Nucleus accumbens (tissue), 56 donors: ENCODE measurements around the gene UHRF1.
A peak's percentile ranks its signal among the peaks of the same experiment; 100 is the strongest.
"Not testable (repeated sequence)": the region's sequence is repeated elsewhere in the genome, so short reads cannot be mapped to it uniquely, and the experiment has no call there.

Source experiments
- DNase-seq, 56 donors: peaks; one replicate each; lab custom pipeline; 2025; lab: John Stamatoyannopoulos, UW

Gene UHRF1

DNA sequence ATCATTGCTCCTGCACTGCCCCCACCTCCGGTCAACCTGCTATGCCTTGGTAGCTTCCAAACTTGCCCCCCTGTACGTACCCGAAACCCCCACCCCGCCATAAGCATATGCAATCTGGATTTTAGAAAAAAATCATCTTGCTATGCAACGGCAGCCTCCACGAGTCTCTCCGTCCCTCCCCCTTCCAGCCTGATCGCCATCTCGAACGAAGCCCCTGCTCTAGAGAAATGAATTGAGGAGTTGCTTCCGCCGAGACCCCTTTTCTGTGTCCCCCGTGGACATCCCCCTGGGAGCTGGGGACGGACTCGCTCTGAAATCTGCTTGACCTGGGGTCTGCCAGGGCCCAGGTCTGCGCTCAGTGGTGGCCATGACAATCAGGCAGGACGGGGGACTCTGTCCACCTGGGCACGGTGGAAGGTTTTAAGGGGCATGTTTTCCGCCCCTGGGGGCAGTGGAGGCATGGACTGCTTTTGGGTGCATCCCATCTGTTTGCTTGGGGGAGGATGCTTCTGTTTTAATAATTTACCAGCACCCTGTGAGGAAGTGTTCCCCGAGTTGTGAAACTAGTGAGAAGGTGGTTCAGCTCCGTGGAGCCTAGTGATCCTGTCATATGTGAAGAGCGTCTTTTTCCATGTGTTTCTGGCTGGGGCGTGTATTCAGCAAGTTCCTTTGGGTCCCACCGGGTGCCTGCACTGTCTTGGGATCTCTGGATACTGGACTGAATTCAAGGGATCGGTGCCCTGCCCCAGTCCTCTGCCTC lies 60.7 kb downstream of the UHRF1 start:
- DNase-seq: peak in 8 of 56 donors; percentile 8 to 19 (median 13)

DNA sequence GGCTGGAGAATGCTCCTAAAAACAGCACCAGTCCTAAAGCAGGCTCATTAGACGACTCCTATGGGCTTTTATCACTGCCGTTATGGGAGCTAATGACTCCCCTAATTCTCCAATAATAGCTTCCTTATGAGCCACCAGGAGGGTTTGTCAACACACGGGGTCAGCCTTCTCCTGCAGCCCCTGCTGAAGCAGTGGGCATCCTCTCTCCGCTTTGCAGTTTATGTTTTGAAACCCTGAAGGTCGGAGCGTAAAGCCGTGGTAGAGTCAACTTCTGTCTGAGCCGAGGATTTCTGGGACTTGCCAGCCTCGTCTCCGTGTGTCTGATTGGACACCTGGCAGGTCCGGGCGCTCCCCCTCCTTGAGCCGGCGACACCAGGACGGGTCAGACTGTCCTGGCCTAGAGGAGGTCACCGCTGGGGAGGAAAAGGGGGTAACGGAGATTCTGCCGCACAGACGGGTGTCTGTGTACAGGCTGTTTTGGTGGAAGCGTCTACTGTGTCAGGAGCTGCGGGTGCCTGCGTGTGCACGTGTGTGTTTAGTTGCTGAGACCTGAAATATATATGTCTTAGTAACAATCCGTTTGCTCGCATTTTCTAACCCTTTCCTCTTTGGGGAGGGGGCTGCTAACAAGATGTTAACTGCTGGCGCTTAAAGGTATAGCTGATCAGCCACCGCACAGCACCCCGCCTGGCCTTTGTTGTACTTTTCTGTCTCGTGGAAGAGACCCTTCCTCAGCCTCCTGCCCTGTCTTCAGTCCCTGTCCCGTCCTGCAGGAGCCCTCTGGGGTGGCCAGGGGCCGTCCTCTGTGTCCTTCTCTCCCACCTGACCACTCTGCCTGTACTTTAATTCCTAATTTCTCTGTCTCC lies 61.5 kb downstream of the UHRF1 start:
- peak in 1 of 56 donors; percentile 11 for DNase-seq

DNA sequence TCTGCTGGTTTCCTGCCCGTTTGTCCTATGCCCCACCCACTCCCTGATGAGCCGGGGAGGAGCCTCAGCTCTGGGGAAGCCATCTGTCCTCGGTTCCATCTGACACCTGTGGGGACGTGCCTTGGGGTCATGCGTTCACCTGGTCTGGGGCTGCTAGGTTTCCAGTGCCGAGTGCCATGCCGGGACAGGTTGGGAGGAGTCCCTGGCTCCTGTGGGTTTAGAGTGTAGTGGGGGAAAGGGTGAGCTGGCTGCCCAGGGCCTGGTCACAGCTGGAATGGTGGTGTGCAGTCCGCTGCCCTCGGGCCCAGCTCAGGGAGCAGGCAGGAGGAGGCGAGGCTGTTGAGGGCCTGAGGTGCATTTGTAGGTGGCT lies 62.1 kb downstream of the UHRF1 start:
- no peak for DNase-seq

DNA sequence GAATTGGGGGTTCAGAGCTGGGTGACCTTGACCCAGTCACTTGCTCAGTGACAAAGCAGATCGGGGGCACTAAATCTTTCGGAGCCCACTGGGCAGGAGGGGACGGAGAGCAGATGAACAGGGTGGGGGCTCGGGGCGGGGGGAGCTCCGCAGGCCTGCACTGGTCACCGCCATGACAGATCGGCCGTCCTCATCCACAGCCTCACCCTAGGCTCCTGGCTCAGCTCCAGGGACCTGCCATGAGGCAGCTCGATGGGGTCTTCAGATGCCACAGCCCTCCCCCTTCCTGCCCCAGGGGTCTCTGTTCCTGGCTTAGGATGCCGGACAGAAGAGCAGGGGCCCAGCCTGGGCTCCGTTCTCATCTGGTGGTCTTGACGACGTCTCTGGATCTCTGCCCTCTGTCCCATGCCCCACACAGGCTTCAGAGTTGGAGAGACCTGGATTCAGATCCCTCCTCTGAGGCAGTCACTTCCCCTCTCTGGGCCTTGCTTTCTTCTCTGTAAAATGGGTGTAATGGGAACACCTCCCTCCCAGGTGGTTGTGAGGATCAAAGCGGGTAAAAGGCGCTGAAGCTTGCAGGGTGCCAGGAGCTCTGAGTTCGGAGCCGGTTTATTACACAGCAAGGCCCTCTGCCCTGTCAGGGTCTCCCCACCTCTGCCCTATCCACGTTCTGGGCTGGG lies 62.7 kb downstream of the UHRF1 start:
- no peak for DNase-seq

DNA sequence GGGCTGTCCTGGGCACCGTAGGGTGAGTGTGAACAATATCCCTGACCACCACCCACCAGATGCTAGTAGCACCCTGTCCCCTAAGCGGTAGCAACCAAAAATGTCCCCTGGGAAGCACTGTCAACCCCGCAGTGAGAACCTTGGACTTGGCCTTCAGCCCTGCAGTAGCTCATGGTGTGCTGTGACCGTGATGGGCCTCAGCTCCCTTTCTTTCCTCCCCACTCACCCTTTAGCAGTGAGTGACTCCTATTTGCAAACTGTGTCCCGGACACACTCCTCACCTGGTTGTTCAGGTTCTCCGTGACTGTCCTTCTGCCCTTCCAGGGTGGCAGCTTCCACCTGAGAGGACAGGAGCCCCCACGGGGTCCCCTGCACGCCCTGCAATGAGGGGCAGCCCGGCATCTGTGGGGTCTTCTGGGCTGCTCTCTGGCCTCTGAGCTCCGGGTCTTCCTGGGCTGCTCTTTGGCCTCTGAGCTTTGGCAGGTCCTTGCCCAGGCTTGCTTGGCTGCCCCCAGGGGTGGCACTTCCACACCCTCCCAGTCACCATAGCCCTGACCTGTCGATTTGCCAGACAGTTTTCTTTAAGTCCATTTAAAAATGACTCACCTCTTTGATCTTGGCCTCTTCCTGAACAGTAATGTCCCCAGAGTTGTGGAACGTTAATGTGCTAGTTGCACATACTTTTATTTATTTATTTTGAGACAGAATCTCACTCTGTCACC lies 63.4 kb downstream of the UHRF1 start:
- DNase-seq: no peak

- no peak for DNase-seq
Measured at GRCh38 chr19:4974880-4975469, 65.7 kb downstream of the UHRF1 start.

- not testable (repeated sequence) for DNase-seq
Measured at GRCh38 chr19:4975601-4976000, 66.3 kb downstream of the UHRF1 start.

DNA sequence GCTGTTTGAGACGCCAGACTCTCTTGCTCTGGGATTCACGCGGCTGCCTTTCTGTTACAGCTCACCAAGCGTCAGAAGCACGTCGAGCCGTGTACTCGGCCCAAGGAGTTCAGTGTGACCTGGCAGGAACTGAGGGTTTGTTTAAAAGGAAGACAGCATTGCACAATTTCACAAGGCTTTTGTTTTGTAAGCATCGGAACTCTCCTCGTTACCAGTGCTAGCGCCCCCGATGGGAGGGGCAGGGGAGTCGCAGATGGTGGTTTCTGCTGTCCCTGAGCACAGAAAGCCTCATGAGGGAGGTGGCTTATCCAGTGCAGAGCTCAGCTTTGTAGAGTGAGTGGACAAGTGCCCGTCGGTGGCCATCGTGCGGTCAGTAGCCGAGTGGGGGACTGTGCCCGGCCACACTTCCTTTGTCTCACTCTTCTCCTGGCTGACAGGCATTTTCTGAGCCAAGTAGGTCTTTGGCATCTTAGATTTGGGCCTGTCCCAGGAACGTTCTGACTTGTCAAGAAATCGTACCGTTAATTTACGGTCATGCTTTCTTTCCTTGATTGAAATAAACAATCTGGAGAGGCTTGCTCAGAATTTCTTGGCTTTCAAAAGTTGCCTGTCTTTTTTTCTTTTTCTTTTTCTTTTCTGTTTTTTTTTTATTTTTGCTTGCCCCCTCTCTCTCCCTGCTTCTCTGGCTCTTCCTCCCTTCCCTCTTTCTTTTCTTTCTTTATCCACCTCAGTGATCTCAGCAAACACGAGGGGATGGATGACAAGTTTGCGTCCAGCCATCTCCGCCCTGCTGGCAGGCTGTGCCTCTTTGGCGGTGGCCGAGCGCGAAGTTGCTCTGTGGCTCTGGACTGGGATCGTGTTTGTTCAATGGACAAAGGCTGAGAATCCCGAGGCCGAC lies 67.3 kb downstream of the UHRF1 start:
- peak in 46 of 56 donors; percentile 6 to 78 (median 46) for DNase-seq

DNA sequence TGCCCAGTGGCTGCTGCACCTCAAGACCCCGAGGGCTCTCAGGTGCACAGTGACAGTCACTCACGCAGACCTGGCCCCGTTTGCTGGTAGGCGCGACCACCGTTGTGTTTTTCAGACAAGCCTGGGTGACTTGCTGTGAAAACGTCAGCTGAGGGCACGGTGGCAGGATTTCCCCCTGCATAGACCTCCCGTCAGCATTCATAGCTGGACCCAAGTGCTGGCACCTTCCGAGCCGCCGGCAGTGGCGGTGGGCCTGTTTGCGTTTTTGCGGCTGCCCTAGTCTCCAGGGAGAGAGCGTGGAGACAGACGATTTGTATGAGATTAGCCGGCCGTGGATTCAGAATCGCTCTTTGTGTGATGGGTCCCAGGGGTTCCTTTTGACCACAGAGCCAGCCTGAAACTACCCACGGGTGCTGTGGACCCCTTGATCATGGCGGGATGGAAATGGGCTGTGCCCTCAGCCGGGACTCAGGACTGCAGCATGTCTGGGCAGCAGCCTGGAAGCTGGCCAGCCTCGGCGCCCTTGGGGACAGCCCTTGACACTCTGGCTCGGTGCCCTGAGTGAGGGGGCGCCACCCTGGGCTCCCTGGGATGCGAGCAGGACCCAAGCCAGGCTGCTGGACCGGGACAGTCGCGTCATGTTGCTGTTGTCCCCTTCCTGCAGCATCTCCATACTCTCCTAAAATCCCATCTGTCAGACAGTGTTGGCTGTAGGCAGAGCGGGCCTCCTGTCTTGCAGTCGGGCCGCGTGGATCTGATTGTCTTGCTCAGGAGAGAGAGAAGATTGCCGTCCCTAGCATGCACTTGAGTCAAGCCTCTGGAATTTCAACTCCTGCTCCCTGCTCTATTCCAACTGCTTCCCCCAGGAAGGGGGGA lies 68.2 kb downstream of the UHRF1 start:
- peak in 6 of 56 donors; percentile 6 to 40 (median 20) for DNase-seq

DNA sequence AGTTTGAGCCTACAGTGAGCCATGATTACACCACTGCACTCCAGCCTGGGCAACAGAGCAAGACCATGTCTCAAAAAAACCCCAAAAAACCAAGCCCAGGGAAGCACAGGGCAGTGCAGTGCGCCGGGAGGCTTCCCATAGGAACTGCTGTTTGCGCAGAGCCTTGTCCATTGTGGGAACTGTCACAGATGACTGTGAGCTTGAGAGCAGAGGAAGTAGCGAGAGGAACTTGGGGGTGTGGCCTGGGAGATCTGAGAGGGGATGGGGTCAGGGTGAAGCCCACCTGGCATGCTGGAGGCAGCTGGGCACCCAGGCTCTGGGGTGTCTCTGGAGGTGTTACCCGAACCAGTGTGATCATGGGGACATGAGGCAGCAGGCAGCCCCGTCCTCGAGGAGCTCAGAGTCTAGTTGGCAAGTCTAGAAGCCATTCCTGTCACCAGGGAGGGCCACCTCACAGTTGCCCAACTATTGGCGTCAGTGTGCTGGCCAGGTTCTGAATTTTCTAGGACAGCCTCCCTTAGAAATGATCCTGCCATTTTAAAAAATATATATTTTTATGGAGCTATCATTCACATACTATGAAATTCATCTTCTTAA lies 70.0 kb downstream of the UHRF1 start:
- DNase-seq: no peak

DNA sequence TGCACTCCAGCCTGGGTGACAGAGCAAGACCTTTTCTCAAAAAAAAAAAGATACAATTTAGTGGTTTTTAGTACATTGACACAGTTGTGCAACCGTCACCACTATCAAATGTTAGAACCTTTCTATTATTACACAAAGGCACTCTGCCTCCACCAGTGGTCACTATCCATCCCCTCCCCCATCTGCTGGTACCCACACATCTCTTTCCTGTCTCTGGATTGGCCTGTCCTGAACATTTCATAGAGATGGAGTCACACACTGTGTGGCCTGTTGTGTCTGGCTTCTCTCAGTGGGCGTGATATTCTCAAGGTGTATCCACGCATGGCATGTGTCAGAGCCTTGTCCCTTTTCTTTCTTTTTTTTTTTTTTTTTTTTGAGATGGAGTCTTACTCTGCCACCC lies 70.8 kb downstream of the UHRF1 start:
- no peak for DNase-seq

DNA sequence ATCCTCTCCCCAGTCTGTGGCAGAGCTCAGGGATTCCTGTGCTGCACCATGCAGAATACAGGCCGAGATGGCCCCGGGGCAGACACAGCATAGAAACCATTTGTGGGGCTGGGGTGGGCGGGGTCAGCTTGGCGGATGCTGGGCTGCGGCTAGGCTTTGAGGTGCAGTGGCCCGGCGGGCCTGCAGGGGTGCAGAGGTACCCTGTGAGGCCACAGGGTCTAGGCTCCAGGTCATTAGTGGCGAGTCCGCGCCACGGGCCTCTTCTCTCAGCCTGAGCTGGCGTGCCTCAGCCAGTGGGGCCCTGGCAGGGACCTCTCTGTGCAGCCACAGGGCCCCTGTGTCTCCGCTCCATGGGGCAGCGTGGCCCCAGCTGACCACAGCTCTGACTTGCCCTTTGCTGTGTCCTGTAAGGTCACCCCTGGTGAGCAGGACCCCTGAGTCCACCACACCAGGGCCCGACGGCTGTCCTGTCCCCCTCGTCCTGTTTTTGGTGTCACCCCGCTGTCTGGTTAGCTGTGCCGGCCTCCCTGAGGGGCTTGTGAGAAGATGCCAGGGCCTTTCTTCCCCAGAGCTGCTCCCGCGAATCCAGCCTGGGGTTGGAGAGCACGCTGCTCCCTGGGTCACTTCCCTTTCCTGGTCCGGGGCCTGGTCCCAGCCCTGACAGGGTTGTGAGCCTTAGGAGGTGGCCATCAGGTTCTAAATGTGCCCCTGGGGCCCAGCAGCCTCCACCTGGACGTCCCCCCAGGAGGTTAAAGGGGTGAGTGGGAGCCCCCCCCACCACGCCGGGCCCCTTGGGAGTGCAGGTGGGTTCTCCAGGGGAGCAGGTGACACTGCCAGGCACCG lies 71.8 kb downstream of the UHRF1 start:
- DNase-seq: no peak

DNA sequence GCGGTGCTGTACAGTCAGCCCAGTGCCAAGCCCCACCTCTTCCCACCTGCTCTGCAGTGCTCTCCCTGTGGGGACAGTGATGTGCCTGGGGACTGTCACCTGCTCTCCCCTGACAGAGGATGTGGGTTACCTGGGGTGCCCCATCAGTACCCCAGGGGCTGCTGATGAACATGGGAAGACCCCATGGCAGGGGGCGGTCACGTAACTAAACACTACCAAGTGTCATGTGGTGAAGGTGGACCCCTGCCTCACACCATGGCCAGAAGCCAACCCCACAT lies 72.3 kb downstream of the UHRF1 start:
- no peak for DNase-seq

- DNase-seq: no peak
Measured at GRCh38 chr19:4983346-4984105, 74.2 kb downstream of the UHRF1 start.

DNA sequence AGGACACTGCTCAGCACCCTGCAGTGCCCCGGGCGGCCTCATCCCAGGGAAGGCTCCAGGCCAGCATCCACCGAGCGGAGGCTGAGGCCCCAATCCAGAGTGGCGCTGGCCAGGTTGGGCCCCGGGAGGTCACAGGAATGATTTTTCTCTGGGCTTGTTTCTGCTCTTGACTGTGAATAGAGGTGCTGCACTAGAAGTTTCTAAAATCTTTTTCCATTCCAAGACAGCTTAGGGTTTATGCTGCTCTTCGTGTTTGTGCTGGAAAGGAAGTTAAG lies 74.7 kb downstream of the UHRF1 start:
- DNase-seq: no peak

GRCh38 chr19:4984438-4984990 lies 75.2 kb downstream of the UHRF1 start:
- DNase-seq: no peak
